Left cardiac atrium (tissue), 4 donors: ENCODE results near the gene CD300C. TPM values are rescaled to one million over a fixed set of nuclear protein-coding genes. Genes with fewer than 3 reads are reported as not detected.
"Not testable (repeated sequence)": the region's sequence is repeated elsewhere in the genome, so short reads cannot be mapped to it uniquely, and the experiment has no call there.

ENCODE experiments used
- ATAC-seq, 2 donors: fragments of 200-7000 bp; cut with Tn5 transposase; one replicate each; pipeline ENCODE4 v1.9.1; 2020; ENCODE audit warnings: mild to moderate bottlenecking in 2 of 2, moderate library complexity in 2 of 2
- DNase-seq: peaks from one replicate; pipeline ENCODE4 v3.0.0-alpha.2; 2020
- intact Hi-C, 2 donors: fragments of 100-400 bp; cut with DNase I; formaldehyde crosslinking; loops; one replicate each; pipeline versions ENCODE4 v1.14.1 to v1.15.1; 2022 to 2023
- long read RNA-seq: library from polyadenylated mRNA; unstranded; transcript quantifications from one replicate; pipeline ENCODE4 v2.0.0, GENCODE V29; 2021
- total RNA-seq, 2 donors: library from RNA; stranded (reverse); fragmentation: NEBNext Ultra II Directional; extraction: Animal tissue kit (Norgen Biotek cat#: 25700); gene quantifications; one replicate each; pipeline ENCODE4 v1.2.1, GENCODE V29; 2021
- donor health status: DM: no; HTN: yes; CAD: no.
- donor health status: DM: no; HTN: yes; CAD: no; lungs with severe emphysema.
- donor health status: DM: yes; HTN: yes; CAD: no.
- donor health status: Dilated cardiomyopathy.

CD300C gene
- total RNA-seq: 1 to 10 TPM; 1.6 to 2.1 TPM
- long read RNA-seq, partial matches to known transcripts: 0 of 1 reads
- long read RNA-seq, other reads (novel, unspliced or antisense): 1 of 1 reads

DNA sequence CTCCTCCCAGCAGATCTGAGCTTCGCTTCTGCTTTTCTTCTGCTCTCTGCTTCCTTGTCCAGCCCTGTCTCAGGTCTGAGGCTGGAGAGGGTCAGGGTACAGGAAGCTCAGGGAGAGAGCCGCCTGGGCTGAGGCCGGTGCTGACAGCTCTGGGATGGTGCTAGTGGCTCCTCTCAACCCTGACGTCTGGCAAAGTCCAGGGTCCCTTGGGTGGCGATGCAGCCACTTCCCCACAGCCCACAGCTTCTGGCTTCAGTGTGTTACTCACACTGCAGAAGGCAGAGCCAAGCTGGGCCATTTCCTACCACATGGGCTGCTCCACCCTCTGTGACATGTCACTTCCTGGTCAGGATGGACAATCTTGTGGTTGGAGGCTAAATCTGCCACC, at the start of gene CD300C:
TSS of gene CD300C (minus strand) at position 273 of the 388 bp plus-strand sequence. CDS start 333 bp downstream, outside the sequence.
- ATAC-seq (peak; percentile 36 to 63), DNase-seq (peak; percentile 44)
- intact Hi-C loops: no loop called here

DNA sequence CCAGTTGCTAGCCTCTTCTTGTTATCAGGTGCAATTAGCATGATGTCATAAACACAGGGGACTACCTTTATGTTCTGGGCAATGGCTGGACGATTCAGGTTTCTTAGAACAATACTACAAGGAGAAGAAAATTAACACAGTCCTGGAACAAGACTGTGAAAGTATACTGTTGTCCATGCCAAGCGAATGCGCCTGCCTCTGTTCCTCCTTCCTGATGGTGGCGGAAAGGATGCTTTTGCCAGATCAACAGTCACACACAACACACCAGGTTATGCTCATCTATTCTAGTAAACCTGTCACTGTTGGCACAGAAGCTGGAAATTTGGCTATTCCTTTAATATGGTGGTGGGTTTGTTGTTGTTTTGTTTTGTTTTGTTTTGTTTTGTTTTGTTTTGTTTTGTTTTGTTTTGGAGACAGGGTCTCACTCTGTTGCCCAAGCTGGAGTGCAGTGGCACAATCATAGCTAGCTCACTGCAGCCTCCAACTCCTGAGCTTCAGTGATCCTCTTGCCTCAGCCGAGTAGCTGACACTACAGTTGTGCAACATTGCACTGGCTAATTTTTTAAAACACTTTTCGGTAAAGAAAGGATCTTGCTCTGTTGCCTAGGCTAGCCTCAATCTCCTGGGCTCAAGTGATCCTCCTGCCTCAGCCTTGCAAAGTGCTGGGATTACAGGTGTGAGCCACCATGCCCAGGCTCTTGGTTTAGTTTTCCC, 49.3 kb upstream of the CD300C start:
- intact Hi-C loops: no loop called here
- ATAC-seq (no peak), DNase-seq (no peak)

DNA sequence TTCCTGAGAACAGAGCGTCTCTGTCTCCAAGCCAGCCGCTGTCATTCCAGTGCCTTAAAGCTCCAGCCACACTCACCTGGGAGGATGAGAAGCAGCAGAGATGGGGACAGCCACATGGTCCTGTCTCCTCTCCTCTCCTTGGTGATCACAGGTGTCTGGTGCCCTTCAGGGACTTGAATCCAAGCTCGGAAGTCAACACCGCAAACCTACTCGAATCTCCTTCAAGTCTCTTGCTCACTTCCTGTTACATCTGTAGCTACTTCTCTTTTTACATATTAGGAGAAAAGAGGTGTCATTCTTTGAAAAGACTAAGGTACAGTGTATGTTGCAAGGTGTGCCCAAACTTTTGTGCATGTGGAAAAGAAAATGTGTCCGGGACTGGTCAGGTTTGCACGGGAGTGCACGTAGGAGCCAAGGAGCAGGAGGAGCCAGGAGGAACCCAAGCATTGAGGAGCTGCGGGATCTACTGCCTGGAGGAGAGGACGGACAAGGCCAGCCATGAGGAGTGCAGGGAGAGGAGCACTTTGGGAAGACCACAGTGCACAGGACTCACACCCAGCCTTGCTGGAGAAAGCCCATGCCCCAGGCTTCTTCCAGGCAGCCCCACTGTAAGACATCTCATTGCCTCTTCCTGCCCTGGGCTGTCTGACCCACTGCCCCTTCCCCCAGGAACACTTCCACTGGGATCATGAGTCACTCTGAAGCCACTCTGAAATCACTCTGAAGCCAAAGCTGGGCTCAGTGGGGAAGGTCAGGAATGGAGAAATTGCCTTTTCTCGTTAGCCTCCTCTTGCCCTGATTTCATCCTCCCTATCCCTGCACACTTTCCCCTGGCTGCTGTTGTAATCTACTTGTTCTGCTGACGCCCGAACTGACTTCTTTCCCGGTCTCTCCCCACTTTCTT, 46.4 kb upstream of the CD300C start, which contains the start of gene CD300LD:
TSS of gene CD300LD (minus strand) at position 197 of the 904 bp plus-strand sequence. CDS start at position 116, 81 bp downstream.
- DNase-seq (no peak), ATAC-seq (no peak)
- intact Hi-C loops: no loop called here

DNA sequence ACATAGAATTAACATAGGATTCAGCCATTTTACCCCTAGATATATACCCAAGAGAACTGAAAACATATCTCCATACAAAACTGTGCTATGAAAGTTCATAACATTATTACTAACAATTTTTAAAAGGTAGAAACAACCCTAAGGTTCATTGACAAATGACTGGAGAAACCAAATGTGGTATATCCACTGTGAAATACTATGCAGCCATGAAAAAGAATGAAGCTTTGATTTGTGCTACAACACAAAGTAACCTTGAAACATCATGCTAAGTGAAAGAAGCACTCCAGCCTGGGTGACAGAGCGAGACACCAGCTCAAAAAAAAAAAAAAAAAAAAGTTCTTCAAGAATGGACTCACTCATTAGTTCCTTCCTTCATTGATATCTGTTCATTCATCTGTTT, 45.6 kb upstream of the CD300C start:
- ATAC-seq: no peak
- intact Hi-C loops: no loop called here
- DNase-seq: no peak

DNA sequence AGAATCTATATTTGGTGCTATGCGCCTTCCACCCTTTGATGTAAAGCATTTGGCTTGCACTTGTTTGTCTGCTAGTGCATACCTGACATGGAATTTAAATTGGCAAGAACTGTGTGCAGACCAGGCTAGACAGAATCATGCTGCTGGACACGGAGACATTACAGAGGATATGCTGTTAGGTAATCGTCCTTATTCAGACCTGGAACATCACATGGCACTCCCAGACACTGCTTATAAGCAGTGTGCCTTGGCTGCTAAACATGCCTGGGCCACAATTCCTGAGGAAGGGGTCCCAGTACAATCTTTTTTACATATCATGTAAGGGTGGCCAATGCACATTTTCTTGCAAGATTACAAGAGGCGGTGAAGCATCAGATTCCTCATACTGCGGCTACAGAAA, 39.8 kb upstream of the CD300C start:
- intact Hi-C loops: no loop called here
- no peak for DNase-seq
- no peak for ATAC-seq

DNA sequence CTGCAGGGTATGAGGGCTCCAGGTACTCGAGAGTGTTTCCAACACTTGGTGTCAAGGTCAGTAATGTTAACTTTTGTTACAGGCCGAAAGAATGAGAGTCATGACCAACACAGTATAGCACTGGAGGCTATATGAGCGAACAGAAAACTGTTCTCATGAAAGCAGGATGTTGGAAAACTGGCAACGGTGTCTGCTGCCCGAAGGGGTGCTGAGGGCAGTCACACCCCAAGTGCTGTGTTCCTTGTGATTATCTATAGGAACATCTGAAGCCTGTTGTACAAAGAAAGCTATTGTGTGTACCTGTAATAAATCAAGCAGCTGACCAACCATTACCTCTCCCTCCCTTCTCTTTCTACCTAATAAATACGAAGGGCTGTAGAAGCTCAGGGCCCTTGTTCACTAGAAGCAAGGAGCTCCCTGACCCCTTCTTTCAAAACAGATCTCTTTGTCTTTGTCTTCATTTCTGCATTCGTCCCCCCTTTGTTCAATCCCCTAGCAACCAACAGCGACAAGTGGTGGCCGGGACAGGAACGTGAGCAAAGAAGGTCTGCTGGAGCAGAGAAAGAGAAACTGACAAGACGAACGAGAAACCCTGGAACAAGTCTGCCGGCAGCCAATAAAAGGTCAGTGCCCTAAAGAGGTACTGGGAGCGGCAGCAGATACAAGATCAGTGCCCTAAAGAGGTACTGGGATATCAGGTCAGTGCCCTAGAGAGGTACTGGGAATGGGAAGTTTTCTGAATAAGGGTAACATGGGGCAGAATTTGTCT, 38.6 kb upstream of the CD300C start:
- intact Hi-C loops: no loop called here
- ATAC-seq: no peak

DNA sequence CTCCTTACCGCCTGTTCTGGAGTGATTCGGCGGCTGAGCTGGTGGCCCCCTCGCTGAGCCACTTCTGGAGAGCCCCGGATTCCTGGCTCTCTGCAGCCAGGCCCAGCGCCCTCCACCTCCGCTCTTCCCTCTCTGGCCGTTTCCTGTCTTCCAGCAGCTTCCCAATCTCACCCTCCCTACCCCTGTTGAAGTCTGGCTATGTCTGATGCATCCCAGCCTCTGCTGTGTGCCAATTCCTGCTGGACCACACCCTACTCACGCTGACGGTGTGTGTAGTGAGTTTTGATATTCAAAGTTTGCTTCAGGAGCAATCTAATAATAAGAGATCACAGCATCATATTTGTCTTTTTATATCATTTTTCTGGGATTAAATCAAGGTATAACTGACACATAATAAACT, 36.7 kb upstream of the CD300C start:
- peak; percentile 30 to 94 for ATAC-seq
- no peak for DNase-seq
- intact Hi-C loops: no loop called here

More for the DNA sequence above, 38.6 kb upstream of the CD300C start:
- DNase-seq: no peak

DNA sequence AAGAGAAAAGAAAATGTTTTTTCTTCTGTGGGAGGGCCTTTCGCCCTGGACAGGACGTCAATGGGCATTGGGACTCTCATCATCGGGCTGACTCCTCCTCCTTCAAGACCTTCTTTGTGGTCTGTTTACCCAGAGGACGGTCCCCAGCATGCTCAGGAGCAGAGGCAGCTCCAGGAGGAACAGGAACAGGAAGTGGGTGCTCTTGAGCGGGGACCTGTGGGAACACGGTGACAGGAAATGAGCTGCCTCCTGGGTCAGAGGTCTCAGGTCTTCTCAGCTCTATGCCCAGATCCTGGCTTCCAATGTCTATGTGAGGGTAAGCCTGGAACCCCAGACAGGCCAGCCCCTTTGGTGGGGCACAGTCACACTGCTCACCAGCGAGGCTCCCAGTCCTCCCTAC, 34.0 kb upstream of the CD300C start:
- intact Hi-C loops: no loop called here
- DNase-seq: no peak
- ATAC-seq: no peak

DNA sequence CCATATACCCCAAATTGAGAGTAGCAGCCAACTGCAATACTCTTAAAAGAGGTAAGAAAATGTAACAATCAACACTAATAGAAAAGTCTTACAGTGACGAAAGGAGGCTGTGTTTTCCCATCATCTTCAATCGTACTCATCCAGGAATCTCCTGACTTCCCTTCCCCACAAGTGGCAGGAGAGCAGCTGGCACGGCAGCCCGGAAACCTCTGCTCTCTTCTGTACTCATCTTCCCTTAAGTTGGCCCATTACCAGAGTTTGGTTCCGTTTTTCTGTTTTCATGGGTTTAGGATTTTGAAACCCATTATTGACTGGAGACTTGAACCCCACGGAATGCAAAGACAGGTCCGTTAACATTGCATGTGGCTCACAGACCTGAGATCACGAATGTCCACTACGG, 33.1 kb upstream of the CD300C start:
- ATAC-seq (no peak), DNase-seq (no peak)
- intact Hi-C loops: no loop called here

DNA sequence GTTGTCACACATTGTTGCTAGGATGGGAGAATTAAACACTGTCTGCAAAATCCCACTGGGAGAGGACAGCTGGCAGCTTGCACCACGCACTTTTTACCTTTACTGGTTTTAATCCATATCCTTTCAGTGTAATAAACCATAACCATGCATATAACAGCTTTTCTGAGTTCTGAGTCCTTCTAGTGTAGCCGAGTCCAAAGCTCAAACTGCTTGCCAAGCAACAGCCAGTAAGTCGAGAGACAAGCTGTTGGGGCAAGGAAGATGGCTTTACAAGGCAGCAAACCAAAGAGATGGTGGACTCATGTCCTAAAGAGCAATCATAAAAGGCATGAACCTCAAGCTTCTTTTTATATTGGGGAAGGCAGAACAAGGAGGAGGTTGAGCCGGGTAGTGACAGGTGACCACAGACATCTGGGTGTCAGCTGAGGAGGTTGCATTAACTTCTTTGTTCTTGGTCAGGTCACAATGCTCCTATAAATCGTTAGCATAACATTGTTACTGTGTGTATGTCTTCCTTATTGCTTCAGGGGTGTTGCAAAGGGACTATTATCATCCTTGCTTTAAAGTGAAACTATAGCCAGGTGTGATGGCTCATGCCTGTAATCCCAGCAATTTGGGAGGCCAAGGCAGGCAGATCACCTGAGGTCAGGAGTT, 28.7 kb upstream of the CD300C start:
- ATAC-seq (no peak), DNase-seq (no peak)
- intact Hi-C loops: no loop called here

DNA sequence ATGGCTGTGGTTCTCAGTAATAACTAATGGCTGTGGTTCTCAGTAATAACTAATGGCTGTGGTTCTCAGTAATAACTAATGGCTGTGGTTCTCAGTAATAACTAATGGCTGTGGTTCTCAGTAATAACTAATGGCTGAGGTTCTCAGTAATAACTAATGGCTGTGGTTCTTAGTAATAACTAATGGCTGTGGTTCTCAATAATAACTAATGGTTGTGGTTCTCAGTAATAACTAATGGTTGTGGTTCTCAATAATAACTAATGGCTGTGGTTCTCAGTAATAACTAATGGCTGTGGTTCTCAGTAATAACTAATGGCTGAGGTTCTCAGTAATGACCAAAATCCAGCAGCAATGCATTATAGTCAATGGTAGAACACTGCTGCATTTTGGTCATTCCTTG, 27.7 kb upstream of the CD300C start:
- ATAC-seq, intact Hi-C loops: not testable (repeated sequence)

DNA sequence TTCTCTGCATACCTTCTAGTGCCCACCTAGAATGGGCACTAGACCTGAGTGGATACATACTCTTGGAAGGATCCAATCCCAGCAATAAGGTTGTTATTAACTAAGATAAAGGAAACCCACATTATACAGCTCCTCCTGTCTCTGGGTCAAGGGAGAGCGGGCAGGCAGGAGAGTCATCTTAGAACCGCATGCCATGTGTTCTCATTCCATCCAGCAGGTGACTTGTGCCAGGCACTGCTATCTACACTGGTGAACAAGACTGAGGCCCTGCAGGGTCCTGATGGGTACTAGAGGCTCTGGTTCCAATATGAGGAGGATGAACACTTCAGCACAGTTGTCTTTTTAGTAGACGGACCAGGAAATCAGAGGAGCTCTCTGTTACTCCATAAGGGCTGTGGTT, 27.3 kb upstream of the CD300C start:
- ATAC-seq (no peak), DNase-seq (no peak)
- intact Hi-C loops: no loop called here

More for the DNA sequence above, 27.7 kb upstream of the CD300C start:
- DNase-seq: not testable (repeated sequence)

DNA sequence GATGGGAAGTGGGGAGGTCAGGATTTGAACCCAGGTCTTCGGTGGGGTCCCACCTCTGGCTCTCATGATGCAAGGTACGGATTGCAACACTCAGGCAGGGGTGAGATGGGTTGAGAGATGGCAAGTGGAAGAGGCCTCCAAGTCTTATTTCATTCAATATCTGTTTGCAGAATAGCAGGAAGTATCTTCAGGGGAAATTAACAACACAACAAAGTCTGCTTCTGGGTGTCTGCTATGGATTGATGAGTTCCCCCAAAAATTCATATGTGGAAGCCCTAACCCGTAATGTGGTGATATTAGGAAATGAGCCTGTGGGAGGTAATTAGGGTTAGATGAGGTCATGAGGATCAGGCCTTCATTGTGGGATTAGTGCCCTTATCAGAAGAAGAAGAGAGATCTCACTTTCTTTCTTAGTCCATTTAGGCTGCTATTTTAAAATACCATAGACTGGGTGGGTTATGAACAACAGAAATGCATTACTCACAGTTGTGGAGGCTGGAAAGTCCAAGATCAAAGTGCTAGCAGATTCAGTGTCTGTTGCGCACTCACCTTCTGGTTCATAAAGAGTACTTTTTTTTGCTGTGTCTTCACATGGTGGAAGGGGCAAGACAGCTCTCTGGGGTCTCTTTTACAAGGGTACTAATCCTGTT, 25.8 kb upstream of the CD300C start:
- intact Hi-C loops: no loop called here
- no peak for ATAC-seq
- DNase-seq: no peak

DNA sequence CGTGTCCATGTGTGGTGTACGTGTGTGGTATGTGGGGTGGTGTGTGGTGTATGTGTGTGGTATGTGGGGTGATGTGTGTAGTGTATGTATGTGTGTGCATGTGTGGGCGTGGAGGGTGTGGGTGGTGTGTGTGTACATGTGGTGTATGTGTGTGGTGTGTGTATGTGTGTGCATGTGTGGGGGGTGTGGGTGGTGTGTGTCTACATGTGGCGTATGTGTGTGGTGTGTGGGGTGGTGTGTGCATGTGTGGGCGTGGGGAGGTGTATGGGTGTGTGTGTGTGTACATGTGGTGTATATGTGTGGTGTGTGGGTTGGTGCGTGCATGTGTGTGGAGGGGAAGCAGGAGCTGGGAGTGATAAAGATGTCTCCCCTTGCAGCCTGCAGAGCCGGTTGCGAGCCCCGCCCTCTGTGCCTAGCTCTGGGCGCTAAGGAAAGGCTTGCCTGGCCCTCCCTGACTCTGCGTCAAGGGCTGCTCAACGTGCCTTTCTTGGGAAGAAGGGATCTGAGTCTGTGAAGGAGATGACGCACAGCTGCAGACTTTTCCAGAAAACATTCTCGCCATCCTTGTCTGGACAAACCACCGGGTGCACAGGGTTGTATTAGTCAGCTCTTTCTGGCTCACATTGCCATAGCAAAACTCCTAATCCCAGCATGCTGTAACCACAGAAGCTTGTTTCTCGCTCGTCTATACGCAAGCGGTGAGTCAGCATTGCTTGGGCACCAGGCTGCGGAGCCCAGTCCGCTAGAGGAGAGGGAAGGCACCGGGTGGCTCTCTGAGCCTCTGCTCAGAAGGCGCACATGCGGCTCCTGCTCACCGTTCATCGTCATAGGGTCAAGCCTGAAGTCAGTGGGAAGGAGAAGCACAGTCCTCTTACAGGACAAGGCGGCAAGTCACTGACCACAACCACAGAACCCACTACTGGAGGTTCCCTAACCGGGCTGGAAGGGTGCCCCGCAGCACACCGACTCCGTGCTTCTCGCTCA, 23.4 kb upstream of the CD300C start:
- DNase-seq (peak; percentile 74), ATAC-seq (peak; percentile 81 to 93)
- intact Hi-C loops: no loop called here

DNA sequence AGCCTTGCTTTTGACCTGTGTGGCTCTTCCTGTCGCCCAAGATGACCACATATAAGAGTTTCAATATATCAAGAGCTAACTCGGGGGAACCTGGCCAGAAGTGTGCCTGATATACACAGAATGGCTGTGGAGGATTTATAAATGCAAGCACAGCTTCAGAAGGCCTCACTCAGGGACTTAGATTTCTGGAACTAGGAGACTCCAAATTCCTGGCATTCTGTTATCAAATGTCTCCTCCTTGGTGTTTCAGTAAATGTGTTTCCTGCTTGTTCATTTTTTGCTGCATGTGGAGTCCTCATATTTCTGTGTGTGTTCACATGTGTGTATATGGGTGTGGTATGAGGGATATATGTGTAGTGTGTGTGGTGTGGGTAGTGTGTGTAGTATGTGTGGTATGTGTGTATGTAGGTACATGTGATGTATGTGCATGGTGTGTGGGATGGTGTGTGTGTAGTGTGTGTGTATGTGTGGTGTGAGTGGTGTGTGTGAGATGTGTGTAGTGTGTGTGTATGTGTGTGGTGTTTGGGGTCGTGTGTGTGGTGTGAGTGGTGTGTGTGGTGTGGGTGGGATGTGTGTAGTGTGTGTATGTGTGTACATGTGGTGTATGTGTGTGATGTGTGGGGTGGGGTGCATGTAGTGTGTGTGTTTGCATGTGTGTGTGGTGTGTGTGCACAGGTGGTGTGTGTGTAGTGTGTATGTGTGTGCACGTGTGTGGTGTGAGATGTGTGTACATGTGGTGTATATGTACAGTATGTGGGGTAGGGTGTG, 22.4 kb upstream of the CD300C start:
- no peak for DNase-seq
- no peak for ATAC-seq
- intact Hi-C loops: no loop called here

DNA sequence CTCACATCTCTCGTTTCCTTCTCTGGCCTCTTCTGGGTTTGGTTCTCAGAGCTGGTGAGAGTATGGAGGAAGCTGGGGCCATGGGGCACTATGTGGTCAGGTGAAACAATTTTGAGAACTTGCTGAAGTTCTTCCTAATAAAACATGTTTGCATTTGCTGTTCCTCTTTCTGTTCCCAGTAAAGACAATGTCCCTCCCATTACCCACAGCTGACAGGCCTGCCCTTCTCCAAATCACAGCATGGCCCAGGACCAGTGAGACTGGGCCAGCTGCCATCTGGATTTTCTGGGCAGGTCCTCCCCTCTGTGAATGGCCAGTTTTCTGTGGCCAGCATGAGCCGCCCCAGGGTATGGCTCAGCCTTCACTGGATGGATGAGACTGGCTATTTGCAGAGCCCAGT, 21.5 kb upstream of the CD300C start, which contains the start of gene CD300H:
TSS of gene CD300H (minus strand) at position 113 of the 400 bp plus-strand sequence.
- DNase-seq (no peak), ATAC-seq (peak in 1 of 2 donors; percentile 20)
- intact Hi-C loops: no loop called here
